GM12801 (cell line): ENCODE measurements around the gene KCNT2.

Experiments
- CTCF ChIP-seq: IDR thresholded peaks from one replicate; pipeline ENCODE4 v1.5.1; 2011; ENCODE audit warnings: control low read depth; ENCODE audit not compliant: insufficient read length; ENCODE audit errors: extremely low read depth

KCNT2 gene

DNA sequence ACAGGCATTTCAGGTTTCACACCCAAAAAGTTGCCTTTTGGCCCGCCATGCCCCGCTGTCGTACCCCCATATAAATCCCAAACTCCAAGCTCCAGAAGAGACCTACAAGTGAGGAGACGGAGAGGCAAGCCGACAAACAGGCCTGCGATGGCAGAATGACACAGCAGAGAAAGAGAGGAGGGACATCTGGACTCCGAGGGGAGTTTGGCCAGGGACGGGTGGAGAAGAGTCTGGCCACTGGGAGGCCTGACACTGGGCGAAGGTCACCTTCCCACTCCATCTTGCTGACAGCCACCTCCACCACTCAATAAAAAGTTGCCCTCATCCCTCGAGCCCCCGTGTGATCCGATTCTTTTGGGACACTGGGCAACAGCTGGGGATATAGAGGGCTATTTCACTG, 41.8 kb upstream of the KCNT2 start:
- no peak for TF ChIP-seq CTCF

DNA sequence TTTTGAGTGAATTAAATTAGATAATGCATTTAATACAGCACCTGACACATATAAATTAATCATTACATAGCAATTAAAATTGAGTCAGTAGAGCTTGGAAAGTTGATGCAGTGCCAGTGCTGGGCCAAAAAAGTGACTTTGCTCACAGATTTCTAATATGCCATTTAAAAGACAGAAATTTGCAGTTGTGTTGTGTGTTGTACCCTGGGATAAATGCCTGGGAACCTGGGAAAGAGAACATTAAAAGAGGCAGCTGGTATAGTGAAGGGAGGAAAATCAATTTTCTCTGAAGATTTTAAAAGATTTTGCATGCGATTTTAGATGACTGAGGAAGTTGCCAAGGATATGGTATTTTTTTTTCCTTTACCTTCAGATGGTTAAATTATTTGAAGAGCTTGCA, 32.7 kb upstream of the KCNT2 start:
- no peak for TF ChIP-seq CTCF

GRCh38 chr1:196638466-196638865, 30.2 kb upstream of the KCNT2 start:
- TF ChIP-seq CTCF = no peak

DNA sequence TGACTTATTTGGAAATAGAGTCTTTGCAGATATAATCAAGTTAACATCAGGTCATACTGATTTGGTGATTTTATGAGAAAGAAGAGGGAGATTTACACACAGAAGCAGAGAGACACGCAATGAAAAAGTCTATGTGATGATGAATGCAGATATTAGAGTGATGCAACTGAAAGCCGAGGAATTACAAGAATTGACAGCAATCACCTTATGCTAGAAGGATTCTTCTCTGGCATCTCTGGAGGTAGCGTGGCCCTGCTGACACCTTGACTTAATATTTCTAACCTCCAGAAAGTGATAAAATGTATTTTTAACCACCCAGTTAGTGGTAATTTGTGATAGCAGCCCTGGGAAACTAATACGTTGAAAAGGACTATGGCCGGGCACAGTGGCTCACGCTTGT, 29.4 kb upstream of the KCNT2 start:
- TF ChIP-seq CTCF = no peak

- TF ChIP-seq CTCF = no peak
Observed at GRCh38 chr1:196628838-196629237, 20.6 kb upstream of the KCNT2 start.

DNA sequence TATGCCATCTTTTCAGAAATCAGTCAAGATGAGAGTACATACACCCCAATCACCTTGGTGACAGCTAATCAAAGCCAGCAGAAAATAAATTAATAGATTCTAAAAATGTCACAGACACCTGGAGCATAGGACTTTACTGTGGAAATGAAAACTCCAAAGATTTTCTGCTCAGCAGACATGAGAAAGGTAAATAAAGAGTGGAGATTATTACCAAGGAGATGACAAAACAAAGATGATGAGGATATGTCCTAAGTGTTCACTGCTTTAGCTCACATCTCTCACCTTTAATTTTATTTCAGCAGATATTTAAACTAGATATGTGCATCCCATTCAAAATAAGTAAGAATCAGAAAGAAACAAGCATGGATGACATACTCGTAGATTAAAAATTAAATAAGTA, 14.8 kb upstream of the KCNT2 start:
- TF ChIP-seq CTCF = no peak

DNA sequence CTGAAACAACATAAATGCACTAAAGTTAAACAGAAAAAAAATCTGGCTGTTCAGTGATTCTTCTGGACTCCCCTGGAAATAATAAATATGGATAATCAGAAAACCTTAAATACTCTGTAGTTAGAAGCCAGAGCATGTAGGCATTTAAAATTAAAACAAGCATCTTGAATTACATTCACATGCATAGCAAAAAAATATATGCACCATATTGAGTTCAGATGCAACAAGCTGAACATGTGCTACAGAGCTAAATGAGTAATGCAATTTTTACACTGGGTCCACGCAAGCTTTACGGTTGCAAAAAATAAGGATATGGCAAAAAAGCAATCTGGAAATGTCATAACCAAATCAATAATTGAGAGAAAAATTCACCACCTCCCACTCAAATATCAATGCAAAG, 11.5 kb upstream of the KCNT2 start:
- TF ChIP-seq CTCF = no peak

DNA sequence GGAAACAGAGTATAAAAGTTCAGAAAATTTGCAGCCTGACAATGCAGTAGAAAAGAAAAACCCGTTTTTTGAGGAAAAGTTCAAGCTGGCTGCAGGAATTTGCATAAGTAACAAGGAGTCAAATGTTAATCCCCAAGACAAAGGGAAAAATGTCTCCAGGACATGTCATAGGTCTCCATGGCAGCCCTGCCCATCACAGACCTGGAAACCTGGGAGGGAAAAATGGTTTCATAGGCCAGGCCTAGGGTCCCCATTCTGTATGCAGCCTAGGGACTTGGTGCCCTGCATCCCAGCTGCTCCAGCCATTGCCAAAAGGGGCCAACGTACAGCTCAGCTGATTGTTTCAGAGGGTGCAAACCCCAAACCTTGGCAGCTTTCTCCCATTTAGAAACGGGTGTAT, 3.6 kb upstream of the KCNT2 start:
- TF ChIP-seq CTCF = no peak
